Measurements from ENCODE around the gene MDM2. TPM values are rescaled to one million over a fixed set of nuclear protein-coding genes. Genes with fewer than 3 reads are reported as not detected.
"Not testable (repeated sequence)": the region's sequence is repeated elsewhere in the genome, so short reads cannot be mapped to it uniquely, and the experiment has no call there.

Gene MDM2
- total and polyA plus RNA-seq, 10 donors, result 41.5 to 248 (median 111) TPM

GRCh38 chr12:68838046-68838886, 30.3 kb downstream of the MDM2 start:
- peaks cover 0 to 23% (median 5%) of the 10 kb centered on the region in 6 donors for H3K4me1 ChIP-seq
- H3K27ac ChIP-seq, result no peak overlapping the region
- H3K27me3 ChIP-seq (replicated peaks in 1 of 7), result no peaks in the 10 kb centered on the region
- intact Hi-C loops (cut with DNase I; ENCODE audit: low total_unique reads), result no loop called here
- TF ChIP-seq POLR2AphosphoS5 (IDR thresholded peaks at IDR 0.05), result peak in 1 of 3 donors; percentile 13
- TF ChIP-seq POLR2A (IDR thresholded peaks at IDR 0.05), result no peak
- TF ChIP-seq, protein P1, sequence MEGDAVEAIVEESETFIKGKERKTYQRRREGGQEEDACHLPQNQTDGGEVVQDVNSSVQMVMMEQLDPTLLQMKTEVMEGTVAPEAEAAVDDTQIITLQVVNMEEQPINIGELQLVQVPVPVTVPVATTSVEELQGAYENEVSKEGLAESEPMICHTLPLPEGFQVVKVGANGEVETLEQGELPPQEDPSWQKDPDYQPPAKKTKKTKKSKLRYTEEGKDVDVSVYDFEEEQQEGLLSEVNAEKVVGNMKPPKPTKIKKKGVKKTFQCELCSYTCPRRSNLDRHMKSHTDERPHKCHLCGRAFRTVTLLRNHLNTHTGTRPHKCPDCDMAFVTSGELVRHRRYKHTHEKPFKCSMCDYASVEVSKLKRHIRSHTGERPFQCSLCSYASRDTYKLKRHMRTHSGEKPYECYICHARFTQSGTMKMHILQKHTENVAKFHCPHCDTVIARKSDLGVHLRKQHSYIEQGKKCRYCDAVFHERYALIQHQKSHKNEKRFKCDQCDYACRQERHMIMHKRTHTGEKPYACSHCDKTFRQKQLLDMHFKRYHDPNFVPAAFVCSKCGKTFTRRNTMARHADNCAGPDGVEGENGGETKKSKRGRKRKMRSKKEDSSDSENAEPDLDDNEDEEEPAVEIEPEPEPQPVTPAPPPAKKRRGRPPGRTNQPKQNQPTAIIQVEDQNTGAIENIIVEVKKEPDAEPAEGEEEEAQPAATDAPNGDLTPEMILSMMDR (IDR thresholded peaks at IDR 0.05 in 8 of 11, conservative IDR thresholded peaks at IDR 0.05 in 3 of 11), result no peak
- H3K9me3 ChIP-seq, result no peaks in the 10 kb centered on the region
- no peak overlapping the region for H3K4me3 ChIP-seq
- DNase-seq, result no peak
- 76 to 92% (median 85%) methylated on average over 5 of the region's 5 CpGs for WGBS, 5 donors
- H3K36me3 ChIP-seq, result peaks cover 6 to 100% (median 86%) of the 10 kb centered on the region in 6 donors

DNA sequence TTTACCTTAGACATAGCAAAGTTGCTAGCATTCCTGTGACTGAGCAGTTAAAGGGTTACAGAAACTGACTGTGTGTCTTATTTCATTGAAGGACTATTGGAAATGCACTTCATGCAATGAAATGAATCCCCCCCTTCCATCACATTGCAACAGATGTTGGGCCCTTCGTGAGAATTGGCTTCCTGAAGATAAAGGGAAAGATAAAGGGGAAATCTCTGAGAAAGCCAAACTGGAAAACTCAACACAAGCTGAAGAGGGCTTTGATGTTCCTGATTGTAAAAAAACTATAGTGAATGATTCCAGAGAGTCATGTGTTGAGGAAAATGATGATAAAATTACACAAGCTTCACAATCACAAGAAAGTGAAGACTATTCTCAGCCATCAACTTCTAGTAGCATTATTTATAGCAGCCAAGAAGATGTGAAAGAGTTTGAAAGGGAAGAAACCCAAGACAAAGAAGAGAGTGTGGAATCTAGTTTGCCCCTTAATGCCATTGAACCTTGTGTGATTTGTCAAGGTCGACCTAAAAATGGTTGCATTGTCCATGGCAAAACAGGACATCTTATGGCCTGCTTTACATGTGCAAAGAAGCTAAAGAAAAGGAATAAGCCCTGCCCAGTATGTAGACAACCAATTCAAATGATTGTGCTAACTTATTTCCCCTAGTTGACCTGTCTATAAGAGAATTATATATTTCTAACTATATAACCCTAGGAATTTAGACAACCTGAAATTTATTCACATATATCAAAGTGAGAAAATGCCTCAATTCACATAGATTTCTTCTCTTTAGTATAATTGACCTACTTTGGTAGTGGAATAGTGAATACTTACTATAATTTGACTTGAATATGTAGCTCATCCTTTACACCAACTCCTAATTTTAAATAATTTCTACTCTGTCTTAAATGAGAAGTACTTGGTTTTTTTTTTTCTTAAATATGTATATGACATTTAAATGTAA, 31.5 kb downstream of the MDM2 start:
- Histone ChIP-seq H3K27me3 (replicated peaks in 1 of 7) (no peaks in the 10 kb centered on the region), H3K27ac (no peak overlapping the region), H3K9me3 (no peaks in the 10 kb centered on the region), H3K36me3 (peaks cover 6 to 100% (median 75%) of the 10 kb centered on the region in 6 donors), H3K4me1 (peaks cover 0 to 20% (median 5%) of the 10 kb centered on the region in 6 donors), H3K4me3 (no peak overlapping the region)
- intact Hi-C loops (cut with DNase I; ENCODE audit: low total_unique reads), result loop anchor here (10.0 kb wide), 1 partner anchor 425 kb away; no protein-coding TSS in a partner anchor
- 65 to 75% (median 71%) methylated on average over 2 of the region's 2 CpGs for WGBS, 5 donors
- no peak for DNase-seq
- peak in 1 of 3 donors; percentile 54 for TF ChIP-seq POLR2AphosphoS5 (IDR thresholded peaks at IDR 0.05)
- no peak for TF ChIP-seq POLR2A (IDR thresholded peaks at IDR 0.05)
- TF ChIP-seq, protein P1 (IDR thresholded peaks at IDR 0.05 in 8 of 11, conservative IDR thresholded peaks at IDR 0.05 in 3 of 11), result no peak

GRCh38 chr12:68841175-68841574, 33.2 kb downstream of the MDM2 start:
- WGBS, 5 donors, result 95 to 99% (median 98%) methylated on average over 5 of the region's 5 CpGs
- not testable (repeated sequence) for H3K27ac ChIP-seq; H3K27me3 ChIP-seq (replicated peaks in 1 of 7); H3K9me3 ChIP-seq; DNase-seq; H3K4me3 ChIP-seq; H3K4me1 ChIP-seq
- H3K36me3 ChIP-seq, result peaks cover 6 to 99% (median 61%) of the 10 kb centered on the region in 6 donors
- intact Hi-C loops (cut with DNase I; ENCODE audit: low total_unique reads), result loop anchor here (10.0 kb wide), 1 partner anchor 424 kb away; no protein-coding TSS in a partner anchor

DNA sequence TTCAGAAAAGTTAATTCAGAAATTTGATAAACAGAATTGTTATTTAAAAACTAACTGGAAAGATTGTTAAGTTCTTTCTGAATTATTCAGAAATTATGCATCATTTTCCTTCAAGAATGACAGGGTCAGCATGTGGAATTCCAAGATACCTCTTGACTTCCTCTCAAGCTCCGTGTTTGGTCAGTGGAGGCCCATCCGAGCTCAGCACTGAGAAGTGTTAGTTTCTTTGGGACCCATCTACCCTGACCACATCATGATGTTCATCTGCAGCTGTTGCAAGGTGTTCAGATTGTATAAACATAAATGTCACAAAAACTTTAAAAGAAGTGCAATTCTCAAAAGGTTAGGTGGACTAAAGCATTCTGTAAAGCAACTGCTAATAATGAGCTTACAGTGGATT, 33.7 kb downstream of the MDM2 start:
- Histone ChIP-seq H3K27me3 (replicated peaks in 1 of 7) (no peaks in the 10 kb centered on the region), H3K4me1 (peaks cover 0 to 5% (median 0%) of the 10 kb centered on the region in 6 donors), H3K9me3 (no peaks in the 10 kb centered on the region), H3K27ac (no peak overlapping the region), H3K36me3 (peaks cover 6 to 94% (median 55%) of the 10 kb centered on the region in 6 donors), H3K4me3 (no peak overlapping the region)
- 78 to 92% (median 90%) methylated on average over 2 of the region's 2 CpGs for WGBS, 5 donors
- peak in 1 of 3 donors; percentile 13 for TF ChIP-seq POLR2AphosphoS5 (IDR thresholded peaks at IDR 0.05)
- TF ChIP-seq, protein P1 (IDR thresholded peaks at IDR 0.05 in 8 of 11, conservative IDR thresholded peaks at IDR 0.05 in 3 of 11), result no peak
- no peak for TF ChIP-seq POLR2A (IDR thresholded peaks at IDR 0.05)
- intact Hi-C loops (cut with DNase I; ENCODE audit: low total_unique reads), result loop anchor here (10.0 kb wide), 1 partner anchor 423 kb away; no protein-coding TSS in a partner anchor
- no peak for DNase-seq

All from spleen (tissue), 11 donors.